AG09309 (cell line): ENCODE data around the gene RIN3.
A peak's percentile ranks its signal among the peaks of the same experiment; 100 is the strongest.

ENCODE experiments used
- DNase-seq: peaks from one replicate; pipeline ENCODE4 v3.0.0-alpha.2; 2010; ENCODE audit warnings: low read depth
- H3K4me3 ChIP-seq: 2 replicates; pipeline ENCODE4 v1.5.1; 2011; ENCODE audit warnings: mild to moderate bottlenecking, low read depth, low read length, moderate library complexity; ENCODE audit not compliant: control insufficient read depth
- TF ChIP-seq, protein P1 (sequence below): IDR thresholded peaks from 2 replicates; pipeline ENCODE4 v1.5.1; 2011; ENCODE audit warnings: mild to moderate bottlenecking, low read depth, low read length, inconsistent platforms; ENCODE audit not compliant: insufficient read depth, control insufficient read depth; ENCODE audit errors: missing control alignments

Gene RIN3

GRCh38 chr14:92513966-92514843 lies 624 bp downstream of the RIN3 start:
- TF ChIP-seq, protein P1, sequence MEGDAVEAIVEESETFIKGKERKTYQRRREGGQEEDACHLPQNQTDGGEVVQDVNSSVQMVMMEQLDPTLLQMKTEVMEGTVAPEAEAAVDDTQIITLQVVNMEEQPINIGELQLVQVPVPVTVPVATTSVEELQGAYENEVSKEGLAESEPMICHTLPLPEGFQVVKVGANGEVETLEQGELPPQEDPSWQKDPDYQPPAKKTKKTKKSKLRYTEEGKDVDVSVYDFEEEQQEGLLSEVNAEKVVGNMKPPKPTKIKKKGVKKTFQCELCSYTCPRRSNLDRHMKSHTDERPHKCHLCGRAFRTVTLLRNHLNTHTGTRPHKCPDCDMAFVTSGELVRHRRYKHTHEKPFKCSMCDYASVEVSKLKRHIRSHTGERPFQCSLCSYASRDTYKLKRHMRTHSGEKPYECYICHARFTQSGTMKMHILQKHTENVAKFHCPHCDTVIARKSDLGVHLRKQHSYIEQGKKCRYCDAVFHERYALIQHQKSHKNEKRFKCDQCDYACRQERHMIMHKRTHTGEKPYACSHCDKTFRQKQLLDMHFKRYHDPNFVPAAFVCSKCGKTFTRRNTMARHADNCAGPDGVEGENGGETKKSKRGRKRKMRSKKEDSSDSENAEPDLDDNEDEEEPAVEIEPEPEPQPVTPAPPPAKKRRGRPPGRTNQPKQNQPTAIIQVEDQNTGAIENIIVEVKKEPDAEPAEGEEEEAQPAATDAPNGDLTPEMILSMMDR: no peak
- H3K4me3 ChIP-seq: peak overlapping the region; percentile 80
- no peak for DNase-seq

- TF ChIP-seq, protein P1: no peak
- DNase-seq: no peak
- H3K4me3 ChIP-seq: peak overlapping the region; percentile 80
These were observed 1.4 kb downstream of the RIN3 start for GRCh38 chr14:92514844-92515514.

DNA sequence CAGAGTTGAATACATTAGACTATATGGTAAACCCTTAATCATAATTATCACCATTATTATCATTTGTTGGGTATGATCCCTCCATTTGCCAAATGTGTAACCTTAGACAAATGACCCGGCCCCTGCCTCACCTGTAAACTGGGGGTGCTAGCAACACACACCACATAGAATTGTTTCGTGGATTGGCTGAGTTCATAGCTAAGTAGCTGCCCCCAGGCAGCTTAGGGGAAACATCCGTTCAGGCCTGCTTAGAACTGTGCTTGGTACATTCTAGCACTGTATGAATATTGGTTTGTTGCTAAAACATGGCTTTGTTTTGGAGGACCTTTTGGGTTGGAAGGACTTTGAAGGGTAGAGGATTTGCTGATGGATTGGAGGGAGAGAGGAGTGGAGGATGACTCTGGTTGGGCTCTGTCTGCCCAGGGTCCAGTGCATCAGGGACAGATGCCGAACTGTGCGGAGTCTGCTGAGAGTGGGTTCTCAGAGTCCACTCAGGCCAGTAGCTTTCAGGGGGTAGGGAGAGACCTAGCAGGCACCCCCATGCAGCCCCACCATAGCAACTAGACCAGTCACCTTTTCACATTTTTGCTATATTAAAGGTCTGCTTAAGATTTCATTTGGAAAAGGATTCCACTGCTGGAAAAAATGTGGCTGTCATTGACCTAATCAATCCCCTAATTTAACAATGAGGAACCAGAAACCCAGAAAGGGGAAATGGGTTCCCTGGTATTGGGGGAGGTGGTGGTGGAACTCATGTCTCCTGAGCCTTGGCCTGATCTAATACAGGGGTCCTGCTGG lies 2.2 kb downstream of the RIN3 start:
- no peak for DNase-seq
- TF ChIP-seq, protein P1: no peak
- no peak overlapping the region for H3K4me3 ChIP-seq

DNA sequence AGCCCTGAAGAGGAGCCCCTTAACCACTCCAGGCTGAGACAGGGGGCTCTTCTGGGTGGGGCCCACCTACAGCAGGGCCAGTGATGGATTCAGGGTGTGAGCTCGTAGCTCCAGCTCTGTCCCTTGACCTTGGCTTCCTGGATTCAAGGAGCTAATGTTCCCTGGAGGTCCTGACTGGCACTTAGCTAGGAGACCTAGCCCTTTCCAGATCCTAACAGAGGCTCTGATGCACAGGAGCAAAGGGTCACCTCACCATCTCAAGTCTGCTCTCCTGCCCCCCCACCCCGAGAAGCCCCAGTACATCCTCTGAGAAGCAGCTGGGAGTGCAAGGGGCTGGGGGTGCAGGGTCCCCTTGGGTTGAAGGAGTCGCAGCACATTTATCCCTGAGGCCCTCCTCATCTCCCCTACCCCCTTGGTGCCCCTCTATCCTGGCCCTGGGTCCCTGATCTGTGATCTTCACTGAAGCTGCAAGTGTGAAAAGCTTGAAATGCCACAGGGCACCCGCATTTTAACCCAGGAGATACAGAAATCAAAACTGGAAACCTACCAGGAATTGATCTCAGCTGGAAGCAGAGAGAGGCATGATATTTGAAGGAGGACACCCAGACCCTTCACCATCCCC lies 2.9 kb downstream of the RIN3 start:
- no peak for DNase-seq
- H3K4me3 ChIP-seq: no peak overlapping the region
- TF ChIP-seq, protein P1: no peak

- no peak for DNase-seq
- TF ChIP-seq, protein P1: no peak
- H3K4me3 ChIP-seq: no peak overlapping the region
These were observed 3.5 kb downstream of the RIN3 start for GRCh38 chr14:92516966-92517506.

GRCh38 chr14:92517761-92518160 lies 4.2 kb downstream of the RIN3 start:
- DNase-seq: no peak
- no peak overlapping the region for H3K4me3 ChIP-seq
- TF ChIP-seq, protein P1: no peak
